HG02759 (cell line): Measurements from ENCODE around the gene MEGF11.

Experiments used
- ATAC-seq: cut with Tn5 transposase; IDR thresholded peaks from one replicate; pipeline ENCODE4 v1.9.1; 2021; ENCODE audit warnings: mild to moderate bottlenecking, moderate library complexity; ENCODE audit not compliant: unreplicated experiment

Gene MEGF11

GRCh38 chr15:66152650-66153049 is 100.9 kb downstream of the MEGF11 start:
- no peak for ATAC-seq

- ATAC-seq = no peak
Observed at GRCh38 chr15:66151809-66152208, 101.7 kb downstream of the MEGF11 start.

- no peak for ATAC-seq
Observed at GRCh38 chr15:66149871-66150270, 103.7 kb downstream of the MEGF11 start.

- ATAC-seq = no peak
Observed at GRCh38 chr15:66148187-66148586, 105.4 kb downstream of the MEGF11 start.

- no peak for ATAC-seq
Observed at GRCh38 chr15:66147440-66147839, 106.1 kb downstream of the MEGF11 start.

- ATAC-seq = no peak
Observed at GRCh38 chr15:66145726-66146182, 107.8 kb downstream of the MEGF11 start.

- ATAC-seq = no peak
Observed at GRCh38 chr15:66144978-66145725, 108.4 kb downstream of the MEGF11 start.

GRCh38 chr15:66142285-66142684 is 111.3 kb downstream of the MEGF11 start:
- no peak for ATAC-seq

- no peak for ATAC-seq
Observed at GRCh38 chr15:66139591-66140207, 113.9 kb downstream of the MEGF11 start.

GRCh38 chr15:66138892-66139590 is 114.5 kb downstream of the MEGF11 start:
- no peak for ATAC-seq

GRCh38 chr15:66138096-66138783 is 115.3 kb downstream of the MEGF11 start:
- no peak for ATAC-seq

GRCh38 chr15:66136948-66137347 is 116.6 kb downstream of the MEGF11 start:
- ATAC-seq = no peak

- no peak for ATAC-seq
Observed at GRCh38 chr15:66135664-66136063, 117.9 kb downstream of the MEGF11 start.

- no peak for ATAC-seq
Observed at GRCh38 chr15:66134284-66134683, 119.3 kb downstream of the MEGF11 start.

- no peak for ATAC-seq
Observed at GRCh38 chr15:66133247-66133885, 120.2 kb downstream of the MEGF11 start.

GRCh38 chr15:66132251-66132816 is 121.2 kb downstream of the MEGF11 start:
- ATAC-seq = no peak

GRCh38 chr15:66131831-66132230 is 121.7 kb downstream of the MEGF11 start:
- no peak for ATAC-seq

- no peak for ATAC-seq
Observed at GRCh38 chr15:66131200-66131599, 122.3 kb downstream of the MEGF11 start.

GRCh38 chr15:66130496-66131034 is 123.0 kb downstream of the MEGF11 start:
- no peak for ATAC-seq

GRCh38 chr15:66129586-66129985 is 124.0 kb downstream of the MEGF11 start:
- no peak for ATAC-seq
